Colon (tissue), 2 donors: ENCODE measurements around the gene ZNF839.

Experiments
- FAIRE-seq: peaks from 2 replicates; lab custom pipeline; 2012; peaks lifted over from hg19 to GRCh38; lab: Jason Lieb, UNC
- donor health status: control.
- donor health status: control.

The ZNF839 gene

DNA sequence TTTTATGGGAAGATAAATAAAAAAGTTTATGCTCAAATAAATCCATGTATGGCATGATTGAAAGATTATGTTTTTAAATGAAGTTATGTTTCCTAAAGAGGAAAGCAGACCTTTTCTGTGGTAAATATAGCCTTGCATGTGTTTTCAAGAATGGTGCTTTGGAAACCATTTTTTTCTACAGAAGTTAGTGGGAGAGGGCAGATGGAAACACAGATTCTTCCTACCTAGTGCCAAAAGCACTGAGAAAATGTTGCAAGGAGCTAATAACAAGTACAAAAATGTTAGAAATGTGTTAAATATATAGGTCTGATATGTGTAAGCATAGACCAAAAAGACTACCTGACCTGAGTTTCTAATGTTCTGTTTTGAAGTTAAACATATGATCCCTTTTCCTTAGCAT, 67.5 kb downstream of the ZNF839 start:
- FAIRE-seq: no peak

DNA sequence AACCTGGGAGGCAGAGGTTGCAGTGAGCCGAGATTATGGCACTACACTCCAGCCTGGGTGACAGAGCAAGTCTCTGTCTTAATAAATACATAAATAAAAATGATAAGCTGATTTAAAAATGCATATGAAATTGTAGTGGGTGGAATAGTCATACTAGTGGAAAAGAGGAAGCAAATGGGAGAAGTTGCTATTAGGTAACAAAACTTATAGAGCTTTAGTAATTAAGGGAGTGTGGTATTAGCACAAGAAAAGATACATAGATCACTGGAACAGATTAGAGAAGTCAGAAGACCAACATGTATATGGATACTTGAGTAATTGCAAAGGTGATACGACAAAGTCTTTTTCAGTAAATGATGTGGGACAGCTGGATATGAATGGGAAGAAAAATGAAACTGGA, 69.7 kb downstream of the ZNF839 start:
- FAIRE-seq: no peak

DNA sequence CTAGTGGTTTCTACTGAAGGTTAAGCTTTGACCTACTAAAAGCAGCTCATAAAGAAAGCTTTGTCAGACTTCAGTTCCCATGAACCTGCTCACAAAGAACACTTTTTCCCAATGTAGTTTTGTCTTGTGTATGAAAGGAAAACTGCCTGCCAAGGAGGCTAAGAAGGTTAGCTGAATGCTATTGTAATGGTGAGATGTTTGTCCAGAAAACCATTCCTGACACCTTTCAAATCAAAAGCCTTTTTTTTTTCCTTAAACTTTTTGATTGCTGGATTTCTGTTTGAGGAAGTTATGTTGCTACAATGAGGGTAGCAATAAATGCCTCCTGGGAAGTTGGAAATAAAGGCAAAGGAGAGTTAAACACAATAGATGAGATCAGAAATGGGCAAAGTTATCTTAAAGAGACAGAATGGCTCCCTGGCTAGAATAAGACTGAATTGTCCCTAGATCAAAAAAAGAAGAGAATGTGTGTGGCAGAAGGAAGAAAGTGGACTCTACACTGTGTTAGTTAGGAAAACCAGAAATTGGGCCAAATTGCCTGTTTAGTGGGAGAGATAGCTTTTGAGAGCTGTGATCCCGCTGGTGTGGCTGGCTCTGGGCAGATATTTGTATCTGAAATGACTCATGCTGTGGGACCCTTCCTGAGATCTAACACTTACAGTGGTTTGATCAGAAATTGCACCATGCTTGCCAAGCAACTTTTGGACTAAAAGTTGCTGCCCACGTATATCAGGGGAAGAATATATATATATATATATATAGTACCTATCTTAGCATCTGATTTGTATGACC, 70.7 kb downstream of the ZNF839 start:
- no peak for FAIRE-seq
